AG08395 (cell line): ENCODE results near the gene COL8A1.
"Not testable (repeated sequence)": the region's sequence is repeated elsewhere in the genome, so short reads cannot be mapped to it uniquely, and the experiment has no call there.

Experiments
- DNase-seq: peaks from one replicate; pipeline ENCODE4 v3.0.0; 2012; ENCODE audit warnings: mixed read lengths, low spot score

COL8A1 gene

GRCh38 chr3:99638167-99638948 is at the start of gene COL8A1:
Gene COL8A1 (plus strand): TSS chr3:99638594. CDS start chr3:99790683, 152,089 bp downstream.
- DNase-seq = peak; percentile 53

DNA sequence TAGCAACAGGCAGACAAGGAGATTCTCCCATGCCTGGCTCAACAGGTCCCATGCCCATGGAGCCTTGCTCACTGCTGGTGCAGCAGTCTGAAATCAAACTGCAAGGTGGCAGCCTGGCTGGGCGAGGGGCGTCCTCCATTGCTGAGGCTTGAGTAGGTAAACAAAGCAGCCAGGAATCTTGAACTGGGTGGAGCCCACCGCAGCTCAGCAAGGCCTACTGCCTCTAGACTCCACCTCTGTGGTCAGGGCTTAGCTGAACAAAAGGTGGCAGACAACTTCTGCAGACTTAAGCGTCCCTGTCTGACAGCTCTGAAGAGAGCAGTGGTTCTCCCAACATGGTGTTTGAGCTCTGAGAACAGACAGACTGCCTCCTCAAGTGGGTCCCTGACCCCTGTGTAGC is 49.2 kb upstream of the COL8A1 start:
- not testable (repeated sequence) for DNase-seq

- no peak for DNase-seq
Measured at GRCh38 chr3:99599894-99600293, 38.5 kb upstream of the COL8A1 start.

DNA sequence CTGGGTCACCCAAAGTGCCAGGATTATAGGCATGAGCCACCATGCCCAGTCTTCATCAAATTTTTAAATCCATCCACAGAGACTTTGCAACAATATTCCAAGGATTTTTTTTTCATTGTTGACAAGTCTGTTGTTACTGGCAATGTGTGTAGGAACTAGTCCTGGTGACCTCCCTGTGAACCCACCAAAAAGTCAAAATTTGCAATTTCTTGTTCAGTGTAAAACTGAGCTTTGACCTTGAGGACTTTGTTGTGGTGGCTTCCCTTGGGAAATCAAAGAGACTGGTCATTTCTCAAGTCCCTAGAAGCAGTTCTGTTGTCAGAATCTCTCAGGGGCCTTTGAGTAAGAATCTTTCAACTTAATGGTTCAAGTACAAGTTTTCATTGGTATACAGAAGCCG is 36.9 kb upstream of the COL8A1 start:
- DNase-seq = no peak

- no peak for DNase-seq
Measured at GRCh38 chr3:99602183-99602582, 36.2 kb upstream of the COL8A1 start.

- DNase-seq = no peak
Measured at GRCh38 chr3:99607151-99607550, 31.2 kb upstream of the COL8A1 start.

DNA sequence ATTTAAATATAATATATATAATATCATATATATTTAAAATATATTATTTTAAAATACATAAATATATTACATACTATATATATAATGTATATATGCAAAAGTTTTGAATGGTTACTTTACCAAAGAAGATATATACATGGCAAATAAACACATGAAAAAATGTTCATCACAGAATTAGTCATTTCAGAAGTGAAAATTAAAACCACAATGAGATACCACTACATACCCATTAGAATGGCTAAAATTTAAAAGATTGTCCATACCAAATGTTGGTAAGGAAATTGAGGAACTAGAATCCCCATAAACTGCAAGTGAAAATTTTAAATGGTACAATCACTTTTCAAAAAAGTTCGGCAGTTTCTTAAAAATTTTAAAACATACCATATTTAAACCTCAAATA is 23.6 kb upstream of the COL8A1 start:
- no peak for DNase-seq

DNA sequence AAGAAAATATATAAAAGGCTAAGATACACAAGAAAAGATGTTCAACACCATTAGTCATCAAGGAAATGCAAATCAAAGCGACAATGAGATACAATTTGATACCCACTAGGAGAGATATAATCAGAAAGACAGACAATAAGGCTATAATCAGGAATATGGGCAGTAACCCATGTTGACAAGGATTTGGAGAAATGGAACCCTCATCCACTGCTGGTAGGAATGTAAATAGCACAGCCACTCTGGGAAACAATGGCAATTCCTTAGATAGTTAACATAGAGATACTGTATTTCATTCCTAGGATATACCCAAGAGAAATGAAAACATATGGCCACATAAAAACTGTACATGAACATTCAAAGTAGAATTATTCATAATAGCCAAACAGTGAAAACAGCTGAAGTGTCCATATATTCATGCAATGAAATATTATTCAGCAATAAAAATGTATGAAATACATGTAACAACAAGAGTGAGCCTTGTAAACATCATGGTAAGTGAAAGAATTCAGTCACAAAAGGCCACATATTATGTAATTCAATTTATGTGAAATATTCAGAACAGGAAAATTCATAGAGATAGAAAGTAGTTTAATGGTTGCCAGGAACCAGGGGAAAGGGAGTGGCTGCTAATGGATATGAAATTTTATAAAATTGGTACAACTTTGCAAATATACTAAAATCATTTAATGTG is 18.2 kb upstream of the COL8A1 start:
- DNase-seq = no peak

- no peak for DNase-seq
Measured at GRCh38 chr3:99620976-99621375, 17.4 kb upstream of the COL8A1 start.

DNA sequence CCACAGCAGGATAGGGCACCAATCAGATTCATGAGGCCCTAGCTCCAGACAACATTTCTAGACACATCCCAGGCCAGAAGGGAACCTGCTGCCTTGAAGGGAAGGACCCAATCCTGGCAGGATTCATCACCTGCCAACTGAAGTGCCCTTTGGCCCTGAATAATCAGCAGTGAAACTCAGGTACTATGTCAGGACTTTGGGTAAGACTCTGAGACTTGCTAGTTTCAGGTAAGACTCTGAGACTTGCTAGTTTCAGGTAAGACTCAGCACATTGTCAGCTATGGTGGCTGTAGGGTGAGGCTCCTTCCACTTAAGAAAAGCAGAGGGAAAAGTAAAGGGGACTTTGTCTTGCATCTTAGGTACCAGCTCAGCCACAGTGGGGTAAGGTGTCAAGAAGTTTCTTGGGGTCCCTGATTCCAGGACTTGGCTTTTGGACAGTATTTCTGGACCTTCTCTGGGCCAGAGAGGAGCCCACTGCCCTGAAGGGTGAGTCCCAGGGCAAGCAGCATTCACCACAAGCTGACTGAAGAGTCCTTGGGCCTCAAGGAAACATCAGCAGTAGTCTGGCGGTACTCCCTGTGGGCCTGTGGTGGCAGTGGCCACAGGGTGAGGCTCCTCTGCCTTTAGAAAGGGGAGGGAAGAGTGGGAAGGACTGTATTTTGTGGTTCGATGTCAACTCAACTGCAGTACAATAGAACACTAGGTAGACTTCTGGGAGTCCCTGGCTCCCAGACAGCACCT is 13.7 kb upstream of the COL8A1 start:
- DNase-seq = no peak

DNA sequence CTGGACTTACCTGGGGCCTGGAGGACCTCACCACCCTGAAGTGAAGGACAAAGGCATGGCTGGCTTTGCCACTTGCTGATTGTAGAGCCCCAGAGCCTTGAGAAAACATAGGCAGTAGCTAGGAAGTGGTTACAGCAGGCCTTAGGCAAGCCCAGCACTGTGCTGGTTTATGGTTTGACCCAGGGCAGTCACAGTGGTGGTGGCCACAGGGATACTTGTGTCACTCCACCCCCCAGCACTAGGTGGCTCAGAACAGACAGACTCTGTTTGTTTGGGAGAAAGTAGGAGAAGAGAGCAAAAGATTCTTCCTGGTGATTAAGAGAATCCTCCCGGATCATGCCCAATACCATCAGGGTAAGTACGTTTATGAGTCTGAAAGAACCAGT is 13.2 kb upstream of the COL8A1 start:
- DNase-seq = no peak

DNA sequence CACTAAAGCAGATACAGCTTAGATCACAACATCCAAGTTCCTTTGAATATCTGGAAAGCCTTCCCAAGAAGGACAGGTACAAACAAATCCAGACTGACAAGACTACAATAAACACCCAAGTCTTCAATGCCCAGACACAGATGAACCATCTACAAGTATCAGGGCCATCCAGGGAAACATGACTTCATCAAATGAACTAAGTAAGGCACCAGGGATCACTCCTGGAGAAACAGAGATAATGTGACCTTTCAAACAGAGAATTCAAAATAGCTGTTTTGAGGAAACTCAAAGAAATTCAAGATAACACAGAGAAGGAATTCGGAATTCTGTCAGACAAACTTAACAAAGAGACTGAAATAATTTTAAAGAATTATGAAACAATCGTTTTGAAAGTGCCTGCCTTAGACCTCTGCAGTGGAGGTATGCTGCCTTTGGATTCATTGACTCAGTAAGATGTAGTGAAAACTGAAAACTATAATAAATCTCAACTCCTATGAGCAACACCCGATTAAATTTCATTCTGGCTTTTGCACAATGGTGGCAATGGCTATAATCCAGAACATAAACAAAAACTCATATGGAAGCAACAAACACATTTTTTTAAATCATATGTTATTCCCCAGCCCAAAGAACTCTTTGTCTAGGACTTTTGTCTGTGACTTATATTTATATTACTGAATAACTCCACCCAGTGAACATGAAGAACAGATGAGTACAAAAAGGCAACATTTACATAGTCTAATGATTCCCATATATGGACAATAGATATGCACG is 12.6 kb upstream of the COL8A1 start:
- DNase-seq = peak; percentile 12

DNA sequence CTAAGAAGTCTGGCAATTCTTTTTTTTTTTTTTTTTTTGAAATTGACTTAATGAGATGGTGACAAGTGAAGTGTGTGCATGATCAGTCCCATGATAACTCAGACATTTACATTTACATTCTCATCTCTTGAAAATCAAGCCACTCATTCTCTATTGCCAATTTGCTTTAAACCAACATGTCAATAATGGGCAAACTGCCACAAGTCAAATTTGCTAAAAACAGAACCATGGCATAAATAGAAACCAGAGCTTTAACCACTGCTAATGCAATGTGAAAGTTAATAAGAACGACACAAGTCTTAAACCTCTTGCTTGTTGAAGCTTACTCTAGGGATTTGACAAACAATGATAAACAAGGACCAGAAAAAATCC is 12.0 kb upstream of the COL8A1 start:
- no peak for DNase-seq

- DNase-seq = no peak
Measured at GRCh38 chr3:99627062-99627826, 11.2 kb upstream of the COL8A1 start.

GRCh38 chr3:99630815-99631214 is 7.6 kb upstream of the COL8A1 start:
- DNase-seq = no peak

DNA sequence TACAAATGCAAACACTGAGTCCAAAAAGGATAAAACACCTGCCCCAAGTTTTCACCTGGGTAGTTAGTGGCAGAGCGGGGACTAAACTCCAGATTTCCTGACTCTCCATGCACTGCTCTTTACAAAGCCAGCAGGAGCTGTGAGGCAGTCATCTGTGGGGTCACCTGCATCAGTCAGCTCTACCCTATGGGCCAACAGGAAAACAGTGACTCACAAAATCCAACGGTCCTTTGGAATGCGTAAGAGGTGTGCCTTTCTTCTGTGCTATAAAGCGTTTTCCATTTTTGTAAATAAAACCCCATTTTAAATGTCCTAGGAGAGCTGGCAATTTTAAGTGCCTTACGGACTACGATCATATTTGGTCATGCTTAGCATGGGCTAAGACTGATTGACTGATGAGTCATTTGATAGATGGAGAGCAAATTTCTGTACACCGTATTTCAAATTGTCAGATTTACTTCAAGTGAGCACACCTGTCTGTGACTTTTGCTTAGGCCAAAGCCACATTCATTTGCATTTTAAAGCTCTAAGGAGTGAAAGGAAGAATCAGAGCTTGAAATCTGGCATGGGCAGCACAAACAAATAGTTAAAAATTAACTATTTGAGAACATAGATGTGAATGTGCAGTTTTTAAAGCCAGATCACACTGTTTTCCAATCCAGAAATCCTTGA is 4.4 kb upstream of the COL8A1 start:
- DNase-seq = no peak

DNA sequence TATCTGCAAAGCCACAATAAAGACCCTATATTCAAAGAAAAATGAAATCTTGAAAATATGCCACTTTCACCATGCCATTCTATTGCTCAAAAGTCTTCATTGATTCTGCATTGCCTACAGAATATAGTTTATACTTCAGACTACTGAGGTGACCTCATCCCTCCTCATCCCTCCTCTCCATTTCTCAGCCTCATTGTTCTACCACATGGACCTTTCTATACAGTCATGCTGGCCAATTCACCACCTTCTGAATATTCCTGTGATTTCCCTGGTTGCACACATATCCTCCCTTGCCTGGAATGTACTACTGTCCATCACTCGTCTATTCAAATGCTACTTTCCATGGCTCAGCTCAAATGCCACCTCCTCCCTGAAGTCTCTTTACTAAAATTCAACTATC is 3.5 kb upstream of the COL8A1 start:
- DNase-seq = no peak

DNA sequence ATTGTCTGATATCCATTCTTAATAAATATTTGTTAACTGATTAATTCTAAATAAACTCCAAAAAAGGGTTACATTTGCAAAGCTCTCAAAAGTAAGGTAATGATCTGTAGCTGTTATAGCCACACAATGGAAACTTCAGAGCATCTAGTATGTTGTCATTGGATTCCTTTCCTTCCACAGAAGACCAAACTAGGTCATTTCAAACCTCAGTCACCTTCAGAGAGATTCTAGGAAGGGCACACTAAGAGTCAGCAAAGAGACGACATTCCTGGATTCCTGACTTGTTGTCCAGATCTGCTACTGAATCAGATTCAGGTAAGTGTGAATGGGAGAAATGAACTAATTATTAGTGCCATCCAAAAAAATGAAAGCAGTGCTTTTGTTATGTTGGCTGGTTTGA is 3.0 kb upstream of the COL8A1 start:
- DNase-seq = no peak

- no peak for DNase-seq
Measured at GRCh38 chr3:99637016-99637367, 1.4 kb upstream of the COL8A1 start.

GRCh38 chr3:99637368-99638111 is 854 bp upstream of the COL8A1 start:
- DNase-seq = peak; percentile 55
